Endothelial cell of umbilical vein (primary cell): ENCODE results near the gene SLC24A3. TPM values are rescaled to one million over a fixed set of nuclear protein-coding genes. Genes with fewer than 3 reads are reported as not detected.

Experiments used
- BruUV-seq: library from RNA; stranded (reverse); fragments of 400-500 nt; replicated peaks from 2 replicates; lab custom pipeline; 2021; lab: Mats Ljungman, UMichigan
- CTCF ChIA-PET: fragments of 300-600, 350-600 bp; sonication (Branson Sonifier 250); formaldehyde crosslinking; loops from one replicate; lab custom pipeline; 2021; ENCODE audit warnings: antibody characterized with exemption, inconsistent platforms; lab: Charles Lee
- POLR2A ChIA-PET: fragments of 300-600, 350-600 bp; sonication (Branson Sonifier 250); formaldehyde crosslinking; loops from one replicate; lab custom pipeline; 2021; ENCODE audit warnings: antibody characterized with exemption, inconsistent platforms; lab: Charles Lee
- DNase-seq: peaks from one replicate; pipeline ENCODE4 v3.0.0-alpha.2; 2011; ENCODE audit warnings: low read depth, low spot score
- FAIRE-seq: peaks from 2 replicates; lab custom pipeline; 2011; peaks lifted over from hg19 to GRCh38; lab: Jason Lieb, UNC
- H2AFZ ChIP-seq: 2 replicates; pipeline ENCODE4 v1.6.0; 2012; ENCODE audit warnings: low read depth, low read length, control low read depth, inconsistent platforms
- H3K27ac ChIP-seq: 2 replicates; pipeline ENCODE4 v1.5.1; 2011; ENCODE audit warnings: low read depth, mild to moderate bottlenecking, control low read depth, low read length, moderate library complexity; ENCODE audit not compliant: insufficient read depth
- H3K27me3 ChIP-seq, 2 experiments: 2 replicates each; pipeline versions ENCODE4 v1.6.0 to v1.6.1; 2011; ENCODE audit warnings: low read length in 2 of 2, mixed read lengths in 1 of 2; ENCODE audit not compliant: control insufficient read depth in 2 of 2, insufficient read depth in 2 of 2
- H3K36me3 ChIP-seq, 2 experiments: 2 replicates in 1 of 2; 3 replicates in 1 of 2; pipeline ENCODE4 v1.5.1; 2011; ENCODE audit warnings: low read length in 2 of 2, mild to moderate bottlenecking in 1 of 2, moderate library complexity in 1 of 2; ENCODE audit not compliant: control insufficient read depth in 2 of 2, insufficient read depth in 2 of 2; ENCODE audit errors: extremely low read depth in 1 of 2
- H3K4me1 ChIP-seq: 3 replicates; pipeline ENCODE4 v1.5.1; 2011; ENCODE audit warnings: mild to moderate bottlenecking, low read length; ENCODE audit not compliant: control insufficient read depth, insufficient read depth; ENCODE audit errors: extremely low read depth
- H3K4me2 ChIP-seq: 2 replicates; pipeline ENCODE4 v1.6.1; 2011; ENCODE audit warnings: low read length, control low read depth, mixed read lengths; ENCODE audit not compliant: insufficient read depth
- H3K4me3 ChIP-seq, 3 experiments: fragments of 200-600 bp in 1 of 3; sonication (generic), shearing (Covaris generic) in 1 of 3; replicated peaks in 1 of 3; 2 replicates each; pipeline ENCODE4 v1.5.1; 2011 to 2016; ENCODE audit warnings: control low read depth in 3 of 3, low read length in 3 of 3, mild to moderate bottlenecking in 2 of 3, inconsistent platforms in 1 of 3, low read depth in 1 of 3, moderate library complexity in 1 of 3; ENCODE audit not compliant: insufficient read depth in 1 of 3
- H3K79me2 ChIP-seq: 2 replicates; pipeline ENCODE4 v1.6.0; 2012; ENCODE audit warnings: low read length, inconsistent platforms; ENCODE audit not compliant: control insufficient read depth, insufficient read depth
- H3K9ac ChIP-seq: replicated peaks from 2 replicates; pipeline ENCODE3; 2011; ENCODE audit warnings: low read length, control low read depth; ENCODE audit not compliant: insufficient read depth; ENCODE audit errors: extremely low read depth
- H3K9me1 ChIP-seq: replicated peaks from 3 replicates; pipeline ENCODE4 v1.6.0; 2011; ENCODE audit warnings: mild to moderate bottlenecking, low read length; ENCODE audit not compliant: control insufficient read depth, insufficient read depth; ENCODE audit errors: extremely low read depth
- H3K9me3 ChIP-seq: replicated peaks from 2 replicates; pipeline ENCODE4 v1.5.1; 2012; ENCODE audit warnings: low read length, inconsistent platforms; ENCODE audit not compliant: control insufficient read depth, insufficient read depth
- H4K20me1 ChIP-seq: replicated peaks from 2 replicates; pipeline ENCODE3; 2011; ENCODE audit warnings: mild to moderate bottlenecking, low read length; ENCODE audit not compliant: control insufficient read depth, insufficient read depth; ENCODE audit errors: extremely low read depth
- EZH2 ChIP-seq: IDR thresholded peaks from 2 replicates; pipeline ENCODE4 v1.6.1; 2012; ENCODE audit warnings: borderline replicate concordance, low read depth, mild to moderate bottlenecking, moderate library complexity, low read length, inconsistent platforms; ENCODE audit not compliant: severe bottlenecking
- FOS ChIP-seq: IDR thresholded peaks from 2 replicates; pipeline ENCODE4 v1.6.1; 2011; ENCODE audit warnings: mild to moderate bottlenecking, low read length, moderate library complexity, borderline replicate concordance; ENCODE audit not compliant: insufficient read depth
- GATA2 ChIP-seq: IDR thresholded peaks from 2 replicates; pipeline ENCODE4 v1.7.0; 2011; ENCODE audit warnings: low read depth, mild to moderate bottlenecking, moderate library complexity, mixed read lengths, low read length; ENCODE audit not compliant: insufficient read length, insufficient read depth
- JUN ChIP-seq: IDR thresholded peaks from 2 replicates; pipeline ENCODE4 v1.6.1; 2011; ENCODE audit warnings: borderline replicate concordance, low read depth; ENCODE audit not compliant: insufficient read length, insufficient read depth
- MYC ChIP-seq: IDR thresholded peaks from one replicate; pipeline ENCODE4 v1.6.1; 2011; ENCODE audit warnings: mild to moderate bottlenecking, low read depth, low read length
- POLR2A ChIP-seq: IDR thresholded peaks from 2 replicates; pipeline ENCODE4 v1.6.1; 2012; ENCODE audit warnings: low read depth, mild to moderate bottlenecking, control low read depth, low read length
- POLR2AphosphoS5 ChIP-seq: IDR thresholded peaks from 2 replicates; pipeline ENCODE4 v1.6.1; 2012; ENCODE audit warnings: low read depth, mild to moderate bottlenecking, control low read depth, low read length, moderate library complexity; ENCODE audit not compliant: insufficient read depth
- dilution Hi-C: fragments of 300-500 bp; cut with MboI; formaldehyde crosslinking; loops from one replicate; pipeline ENCODE4 v1.15.0; 2019; ENCODE audit warnings: low sequenced_read_pairs; ENCODE audit not compliant: extremely low pct_ligation_motif_present
- intact Hi-C: fragments of 100-400 bp; cut with micrococcal nuclease; formaldehyde crosslinking; loops from one replicate; pipeline ENCODE4 v1.10.0; 2022
- polyA plus RNA-seq, 4 experiments: library from polyadenylated mRNA; depleted of rRNA in 3 of 4; stranded (reverse) in 3 of 4; unstranded in 1 of 4; fragments of >200 nt; gene quantifications; 2 replicates each; pipeline versions ENCODE4 v1.2.1 to v1.2.3, GENCODE V29; 2011 to 2012; ENCODE audit warnings: missing spikeins in 1 of 4
- total RNA-seq: library from RNA; stranded (reverse); gene quantifications from 2 replicates; pipeline ENCODE4 v1.2.3, GENCODE V29; 2021
- TF ChIP-seq, protein P1 (sequence below), 2 donors: IDR thresholded peaks; 1 replicate in 1 of 2; 2 replicates in 1 of 2; pipeline ENCODE4 v1.5.1; 2011; ENCODE audit warnings: low read length in 2 of 2, mild to moderate bottlenecking in 2 of 2, moderate library complexity in 2 of 2, control low read depth in 1 of 2, inconsistent platforms in 1 of 2, low read depth in 1 of 2; ENCODE audit not compliant: insufficient read depth in 1 of 2; ENCODE audit errors: extremely low read depth in 1 of 2

The SLC24A3 gene
- total and polyA plus RNA-seq, 2 donors (not counting 3 experiments of a cell fraction or from before 2014, with no cell fraction given) = not detected

DNA sequence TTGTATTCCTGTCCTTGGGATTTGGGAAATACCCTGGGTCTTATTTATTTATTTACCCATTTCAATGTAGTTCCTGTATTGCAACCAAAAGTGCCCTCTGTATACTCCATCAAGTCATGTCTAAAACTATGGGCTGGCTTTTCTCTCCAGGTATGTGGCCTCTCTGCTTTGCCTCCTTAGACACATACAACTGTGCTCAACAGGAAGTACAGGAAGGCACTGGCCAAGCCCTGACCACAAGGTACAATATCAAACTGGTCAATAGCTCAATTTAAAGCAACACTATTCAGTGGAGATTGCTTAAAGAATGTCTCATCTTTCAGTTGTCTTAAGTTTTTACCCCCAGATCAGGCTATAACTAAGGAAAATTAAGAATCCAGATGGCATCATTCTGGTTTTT, 42.3 kb upstream of the SLC24A3 start:
- BruUV-seq = no TSS peak
- Histone ChIP-seq H3K4me1 (no peaks in the 10 kb centered on the region), H3K79me2 (no peaks in the 10 kb centered on the region), H3K36me3 (no peaks in the 10 kb centered on the region), H3K9me3 (no peaks in the 10 kb centered on the region), H3K4me2 (no peak overlapping the region), H4K20me1 (no peaks in the 10 kb centered on the region), H2AFZ (no peak overlapping the region), H3K27me3 (no peaks in the 10 kb centered on the region), H3K4me3 (no peak overlapping the region), H3K9ac (no peak overlapping the region), H3K9me1 (no peaks in the 10 kb centered on the region), H3K27ac (no peak overlapping the region)
- TF ChIP-seq POLR2A = no peak
- no peak for TF ChIP-seq GATA2
- TF ChIP-seq MYC = no peak
- no peak for TF ChIP-seq FOS
- TF ChIP-seq EZH2 = no peak
- no peak for DNase-seq
- dilution Hi-C loops (no loop called here), intact Hi-C loops (no loop called here)
- CTCF ChIA-PET = no interaction called here
- POLR2A ChIA-PET = no interaction called here
- FAIRE-seq = no peak

GRCh38 chr20:19172637-19173036, 39.8 kb upstream of the SLC24A3 start:
- intact Hi-C loops = no loop called here

More at GRCh38 chr20:19172637-19173036, 39.8 kb upstream of the SLC24A3 start:
- Histone ChIP-seq H3K27ac (no peak overlapping the region), H3K36me3 (no peaks in the 10 kb centered on the region), H3K79me2 (no peaks in the 10 kb centered on the region), H3K4me2 (no peak overlapping the region), H3K9me3 (no peaks in the 10 kb centered on the region), H3K4me1 (no peaks in the 10 kb centered on the region), H2AFZ (no peak overlapping the region), H3K4me3 (no peak overlapping the region), H3K9ac (no peak overlapping the region), H3K9me1 (no peaks in the 10 kb centered on the region), H3K27me3 (no peaks in the 10 kb centered on the region), H4K20me1 (no peaks in the 10 kb centered on the region)
- ChIA-PET CTCF (no interaction called here), POLR2A (no interaction called here)
- FAIRE-seq (no peak), DNase-seq (no peak)
- BruUV-seq = no TSS peak
- dilution Hi-C loops = no loop called here
- TF ChIP-seq, protein P1, sequence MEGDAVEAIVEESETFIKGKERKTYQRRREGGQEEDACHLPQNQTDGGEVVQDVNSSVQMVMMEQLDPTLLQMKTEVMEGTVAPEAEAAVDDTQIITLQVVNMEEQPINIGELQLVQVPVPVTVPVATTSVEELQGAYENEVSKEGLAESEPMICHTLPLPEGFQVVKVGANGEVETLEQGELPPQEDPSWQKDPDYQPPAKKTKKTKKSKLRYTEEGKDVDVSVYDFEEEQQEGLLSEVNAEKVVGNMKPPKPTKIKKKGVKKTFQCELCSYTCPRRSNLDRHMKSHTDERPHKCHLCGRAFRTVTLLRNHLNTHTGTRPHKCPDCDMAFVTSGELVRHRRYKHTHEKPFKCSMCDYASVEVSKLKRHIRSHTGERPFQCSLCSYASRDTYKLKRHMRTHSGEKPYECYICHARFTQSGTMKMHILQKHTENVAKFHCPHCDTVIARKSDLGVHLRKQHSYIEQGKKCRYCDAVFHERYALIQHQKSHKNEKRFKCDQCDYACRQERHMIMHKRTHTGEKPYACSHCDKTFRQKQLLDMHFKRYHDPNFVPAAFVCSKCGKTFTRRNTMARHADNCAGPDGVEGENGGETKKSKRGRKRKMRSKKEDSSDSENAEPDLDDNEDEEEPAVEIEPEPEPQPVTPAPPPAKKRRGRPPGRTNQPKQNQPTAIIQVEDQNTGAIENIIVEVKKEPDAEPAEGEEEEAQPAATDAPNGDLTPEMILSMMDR (IDR thresholded peaks at IDR 0.05; ENCODE audit: extremely low read depth in 1 of 2, insufficient read depth in 1 of 2, low read depth in 1 of 2, low read length in 2 of 2) = no peak
- no peak for TF ChIP-seq GATA2
- no peak for TF ChIP-seq FOS
- TF ChIP-seq POLR2AphosphoS5 = no peak
- no peak for TF ChIP-seq POLR2A
- no peak for TF ChIP-seq MYC
- no peak for TF ChIP-seq JUN
